ENCODE data around the gene TM2D1.
"Not testable (repeated sequence)": the region's sequence is repeated elsewhere in the genome, so short reads cannot be mapped to it uniquely, and the experiment has no call there.

TM2D1 gene

GRCh38 chr1:61718996-61719663 is 5.8 kb downstream of the TM2D1 start:
- not testable (repeated sequence) for DNase-seq (ENCODE audit: low read depth)

- no peak for DNase-seq (ENCODE audit: low read depth)
Observed at GRCh38 chr1:61711969-61712368, 13.0 kb downstream of the TM2D1 start.

- DNase-seq (ENCODE audit: low read depth) = not testable (repeated sequence)
Observed at GRCh38 chr1:61711257-61711656, 13.7 kb downstream of the TM2D1 start.

- DNase-seq (ENCODE audit: low read depth) = no peak
Observed at GRCh38 chr1:61709908-61710289, 15.0 kb downstream of the TM2D1 start.

- no peak for DNase-seq (ENCODE audit: low read depth)
Observed at GRCh38 chr1:61708953-61709907, 15.7 kb downstream of the TM2D1 start.

GRCh38 chr1:61699911-61700851 is 24.8 kb downstream of the TM2D1 start:
- no peak for DNase-seq (ENCODE audit: low read depth)

- DNase-seq (ENCODE audit: low read depth) = no peak
Observed at GRCh38 chr1:61692155-61692800, 32.7 kb downstream of the TM2D1 start.

- no peak for DNase-seq (ENCODE audit: low read depth)
Observed at GRCh38 chr1:61687901-61688300, 37.0 kb downstream of the TM2D1 start.

- no peak for DNase-seq (ENCODE audit: low read depth)
Observed at GRCh38 chr1:61682891-61683290, 42.0 kb downstream of the TM2D1 start.

GRCh38 chr1:61680500-61680899 is 44.4 kb downstream of the TM2D1 start:
- no peak for DNase-seq (ENCODE audit: low read depth)

GRCh38 chr1:61676881-61677280 is 48.1 kb downstream of the TM2D1 start:
- not testable (repeated sequence) for DNase-seq (ENCODE audit: low read depth)

GRCh38 chr1:61674221-61674620 is 50.7 kb downstream of the TM2D1 start:
- no peak for DNase-seq (ENCODE audit: low read depth)

GRCh38 chr1:61672376-61672775 is 52.6 kb downstream of the TM2D1 start:
- DNase-seq (ENCODE audit: low read depth) = no peak

GRCh38 chr1:61670445-61670844 is 54.5 kb downstream of the TM2D1 start:
- DNase-seq (ENCODE audit: low read depth) = no peak

GRCh38 chr1:61670016-61670415 is 54.9 kb downstream of the TM2D1 start:
- no peak for DNase-seq (ENCODE audit: low read depth)

- no peak for DNase-seq (ENCODE audit: low read depth)
Observed at GRCh38 chr1:61659061-61659460, 65.9 kb downstream of the TM2D1 start.

GRCh38 chr1:61655453-61655852 is 69.5 kb downstream of the TM2D1 start:
- DNase-seq (ENCODE audit: low read depth) = no peak

- DNase-seq (ENCODE audit: low read depth) = no peak
Observed at GRCh38 chr1:61654067-61654466, 70.9 kb downstream of the TM2D1 start.

GRCh38 chr1:61648983-61649742 is 75.8 kb downstream of the TM2D1 start:
- DNase-seq (ENCODE audit: low read depth) = no peak

- DNase-seq (ENCODE audit: low read depth) = no peak
Observed at GRCh38 chr1:61647142-61647541, 77.8 kb downstream of the TM2D1 start.

- no peak for DNase-seq (ENCODE audit: low read depth)
Observed at GRCh38 chr1:61645476-61645875, 79.5 kb downstream of the TM2D1 start.

Data from activated T-cell treated with anti-CD3 and anti-CD28 coated beads for 24 hours (primary cell).